Measurements from ENCODE around the gene HOXB2.

GRCh38 chr17:48579471-48579759 is 34.5 kb upstream of the HOXB2 start:
- TF ChIP-seq CTCF (conservative IDR thresholded peaks at IDR 0.05; ENCODE audit: low read depth, low read length) (no peak), EZH2 (IDR thresholded peaks at IDR 0.05; ENCODE audit: borderline replicate concordance, low read depth, low read length, poor library complexity, severe bottlenecking) (no peak)

Data from A673 (cell line).